Spleen (tissue), 7 donors: Measurements from ENCODE around the gene DNAH9.

Experiments
- CTCF ChIP-seq, 11 experiments: fragments of 200-600 bp in 7 of 11; fragments of 450-650 bp in 4 of 11; sonication (generic) in 4 of 11; IDR thresholded peaks in 8 of 11; conservative IDR thresholded peaks in 3 of 11; 1 replicate in 7 of 11; 2 replicates in 4 of 11; pipeline versions ENCODE4 v1.4.0 to v1.8.0; 2016 to 2021; ENCODE audit warnings: antibody characterized with exemption in 11 of 11, inconsistent platforms in 4 of 11, mild to moderate bottlenecking in 1 of 11
- POLR2A ChIP-seq, 3 donors: fragments of 450-650 bp; IDR thresholded peaks; one replicate each; pipeline ENCODE4 v1.5.1; 2017; ENCODE audit warnings: antibody characterized with exemption in 3 of 3, mild to moderate bottlenecking in 1 of 3
- donor health status: DM: no; HTN: no; CAD: no; lungs with moderate emphysema.
- donor health status: DM: no; HTN: no; CAD: no.
- donor health status: DM: no; HTN: no; CAD: no.

- no peak for TF ChIP-seq CTCF (IDR thresholded peaks at IDR 0.05 in 8 of 11, conservative IDR thresholded peaks at IDR 0.05 in 3 of 11)
- no peak for TF ChIP-seq POLR2A (IDR thresholded peaks at IDR 0.05)
Observed at GRCh38 chr17:11757815-11758214, 159.5 kb downstream of the DNAH9 start.
